Eye (tissue), 1 donor: ENCODE results near the gene TFF1.

Experiments
- DNase-seq: peaks from one replicate; pipeline ENCODE4 v3.0.0-alpha.2; 2015

TFF1 gene

GRCh38 chr21:42358937-42359336, 7.4 kb downstream of the TFF1 start:
- no peak for DNase-seq

GRCh38 chr21:42358261-42358660, 8.1 kb downstream of the TFF1 start:
- DNase-seq = no peak

- DNase-seq = no peak
Observed at GRCh38 chr21:42357307-42357706, 9.0 kb downstream of the TFF1 start.

DNA sequence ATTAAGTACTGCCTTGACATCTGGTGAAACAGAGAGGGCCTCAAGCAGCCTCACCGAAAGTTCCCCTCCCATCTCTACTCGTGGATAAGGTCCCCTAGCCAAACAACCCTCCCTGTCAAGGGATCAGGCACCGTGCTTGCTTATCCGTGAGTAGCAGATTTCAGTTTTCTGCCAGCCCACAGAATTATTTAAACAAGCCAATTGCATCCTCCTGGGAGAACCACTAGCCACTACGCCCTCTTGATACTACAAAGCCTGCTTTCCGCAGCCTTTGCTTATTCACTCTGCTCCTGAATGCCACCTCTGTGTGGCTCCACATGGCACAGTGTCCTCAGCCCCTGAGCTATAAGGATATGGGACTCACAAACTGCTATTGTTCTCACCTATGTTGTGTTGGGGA, 9.7 kb downstream of the TFF1 start:
- no peak for DNase-seq

GRCh38 chr21:42356046-42356445, 10.3 kb downstream of the TFF1 start:
- no peak for DNase-seq

DNA sequence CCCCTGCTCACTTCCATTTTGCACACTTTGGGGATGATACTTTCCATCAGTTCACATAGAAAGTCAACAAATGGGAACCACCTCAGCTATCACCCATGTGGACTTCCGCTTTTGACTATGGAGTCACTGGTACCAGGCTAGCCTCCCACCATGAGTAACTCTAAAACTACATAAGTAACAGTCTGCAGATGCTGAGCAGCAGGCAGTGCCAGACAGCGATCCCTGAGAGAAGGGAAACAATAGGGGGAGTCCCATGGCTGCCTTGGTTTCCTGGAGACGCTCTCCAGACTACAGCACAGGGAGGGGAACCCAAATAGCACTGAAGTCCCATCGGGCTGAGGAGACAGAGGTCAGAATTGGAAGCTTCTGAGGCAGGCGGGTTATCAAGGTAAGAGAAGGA, 12.7 kb downstream of the TFF1 start:
- no peak for DNase-seq

DNA sequence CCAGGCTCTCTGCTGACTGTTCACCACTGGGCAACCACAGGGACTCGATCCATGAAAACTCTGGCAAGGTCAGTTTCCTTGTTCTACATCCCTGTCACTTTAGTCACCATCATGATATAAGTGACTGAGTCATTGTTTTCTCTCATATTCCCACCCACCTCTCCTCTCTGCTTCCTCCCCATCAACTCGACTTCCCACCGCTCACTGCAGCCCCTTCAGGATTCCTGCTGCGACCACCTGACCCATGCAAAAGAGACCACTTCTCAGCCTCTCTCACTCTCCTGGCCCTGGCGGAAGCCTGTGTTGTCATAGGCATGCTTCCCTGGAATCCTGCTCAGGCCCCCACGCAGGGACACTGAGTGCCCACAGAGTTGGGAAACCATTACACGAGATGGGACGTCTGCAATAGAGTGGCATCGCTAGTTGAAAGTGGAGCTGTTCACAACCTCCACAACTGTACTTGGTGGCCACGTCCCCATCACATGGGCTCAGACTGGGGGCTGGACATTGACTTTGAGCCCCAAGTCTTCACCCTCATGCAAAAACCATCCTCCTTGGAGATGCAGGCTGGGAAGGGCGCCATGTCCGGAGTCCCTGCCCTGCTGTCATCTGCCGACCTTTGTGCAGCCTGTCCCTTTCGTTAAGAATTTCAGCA, 13.8 kb downstream of the TFF1 start:
- DNase-seq = no peak

- DNase-seq = no peak
Observed at GRCh38 chr21:42351626-42352440, 14.5 kb downstream of the TFF1 start.

GRCh38 chr21:42350927-42351426, 15.4 kb downstream of the TFF1 start, which contains the start of gene TFF2:
Gene TFF2 (minus strand): TSS chr21:42350994. CDS start chr21:42350957, 37 bp downstream.
- no peak for DNase-seq

DNA sequence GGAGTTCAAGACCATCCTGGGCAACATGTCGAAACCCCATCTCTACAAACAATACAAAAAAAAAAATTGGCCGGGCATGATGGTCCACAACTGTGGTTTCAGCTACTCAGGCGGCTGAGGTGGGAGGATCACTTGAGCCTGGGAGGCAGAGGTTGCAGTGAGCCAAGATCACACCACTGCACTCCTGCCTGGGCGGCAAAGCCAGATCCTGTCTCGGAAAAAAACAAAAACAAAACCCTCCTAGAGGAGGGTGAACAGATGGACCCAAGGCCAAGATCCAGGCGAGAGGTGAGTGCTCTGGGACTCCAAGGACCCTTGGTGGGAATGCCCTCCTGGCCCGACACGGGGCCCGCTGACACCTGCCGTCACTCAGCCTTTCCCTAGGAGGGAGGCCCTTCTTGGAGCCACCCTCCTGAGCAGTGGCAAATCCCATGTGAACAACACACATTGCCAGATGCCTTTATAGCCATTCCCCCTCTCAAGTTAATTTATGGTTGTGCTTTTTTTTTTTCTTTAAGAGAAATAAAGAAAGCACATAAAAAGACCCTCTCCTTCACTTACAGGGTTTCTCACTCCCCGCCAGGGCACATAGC, 15.9 kb downstream of the TFF1 start:
- DNase-seq = no peak

DNA sequence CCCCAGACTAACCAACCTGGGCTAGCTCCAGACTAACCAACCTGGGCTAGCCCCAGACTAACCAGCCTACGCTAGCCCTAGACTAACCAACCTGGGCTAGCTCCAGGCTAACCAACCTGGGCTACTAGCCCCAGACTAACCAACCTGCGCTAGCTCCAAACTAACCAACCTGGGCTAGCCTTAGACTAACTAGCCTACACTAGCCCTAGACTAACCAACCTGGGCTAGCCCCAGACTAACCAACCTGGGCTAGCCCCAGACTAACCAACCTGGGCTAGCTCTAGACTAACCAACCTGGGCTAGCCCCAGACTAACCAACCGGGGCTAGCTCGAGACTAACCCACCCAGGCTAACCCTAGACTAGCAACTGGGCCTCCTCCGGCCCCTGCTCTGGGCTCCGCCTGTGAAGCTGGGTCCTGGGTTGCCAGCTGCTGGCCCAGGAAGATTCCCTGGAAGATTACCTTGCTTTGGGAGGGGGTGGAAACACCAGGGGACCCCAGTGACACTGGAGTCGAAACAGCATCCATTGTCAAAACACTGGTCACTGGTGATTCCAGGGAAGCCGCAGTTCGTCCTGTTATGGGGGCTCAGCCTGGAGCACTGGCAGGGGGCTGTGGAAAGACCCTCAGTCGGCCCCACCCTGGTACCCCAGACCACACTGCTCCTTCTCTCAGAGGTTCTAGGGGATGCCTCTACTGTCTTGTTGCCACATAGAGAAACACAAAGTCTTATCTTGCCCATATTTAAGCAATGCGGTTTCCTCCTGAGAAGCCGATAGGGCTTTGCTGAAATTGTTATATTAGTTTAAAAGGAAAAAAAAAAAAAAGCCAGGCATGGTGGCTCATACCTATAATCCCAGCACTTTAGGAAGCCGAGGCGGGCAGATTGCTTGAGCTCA, 16.7 kb downstream of the TFF1 start:
- no peak for DNase-seq

- no peak for DNase-seq
Observed at GRCh38 chr21:42348762-42349161, 17.6 kb downstream of the TFF1 start.

DNA sequence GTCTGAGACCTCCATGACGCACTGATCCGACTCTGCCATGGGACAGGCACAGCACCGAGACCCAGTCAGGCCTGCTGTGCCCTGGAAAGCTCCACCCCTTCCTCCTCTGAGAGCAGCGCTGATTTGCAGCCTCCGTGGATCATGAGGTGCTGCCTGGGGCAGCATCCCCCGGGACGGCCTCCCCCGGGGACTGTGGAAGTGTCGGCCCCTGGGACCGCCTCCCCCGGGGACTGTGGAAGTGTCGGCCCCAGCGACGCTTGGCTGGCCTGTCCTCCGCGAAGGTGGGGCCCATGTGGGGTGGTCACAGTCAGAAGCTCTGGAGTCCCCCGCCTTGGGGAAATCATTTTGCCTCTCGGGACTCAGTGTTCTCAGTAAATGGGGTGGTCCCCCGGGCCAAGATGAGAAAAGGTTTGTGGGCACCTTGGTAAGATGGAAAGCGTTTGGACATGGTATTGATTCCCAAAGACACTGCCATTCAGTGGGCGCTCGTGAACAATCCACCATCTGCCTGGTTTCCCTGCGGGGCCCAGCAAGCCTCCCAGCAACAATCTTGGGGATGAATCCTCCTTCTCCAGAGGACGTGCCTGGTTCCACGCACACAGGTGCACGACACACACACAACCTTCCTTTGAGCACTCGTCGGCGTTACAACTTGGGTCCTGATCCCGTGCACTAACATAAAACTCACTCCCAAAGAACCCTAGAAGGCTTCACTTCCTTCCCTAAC, 18.6 kb downstream of the TFF1 start:
- no peak for DNase-seq

GRCh38 chr21:42346866-42347600, 19.3 kb downstream of the TFF1 start:
- no peak for DNase-seq

DNA sequence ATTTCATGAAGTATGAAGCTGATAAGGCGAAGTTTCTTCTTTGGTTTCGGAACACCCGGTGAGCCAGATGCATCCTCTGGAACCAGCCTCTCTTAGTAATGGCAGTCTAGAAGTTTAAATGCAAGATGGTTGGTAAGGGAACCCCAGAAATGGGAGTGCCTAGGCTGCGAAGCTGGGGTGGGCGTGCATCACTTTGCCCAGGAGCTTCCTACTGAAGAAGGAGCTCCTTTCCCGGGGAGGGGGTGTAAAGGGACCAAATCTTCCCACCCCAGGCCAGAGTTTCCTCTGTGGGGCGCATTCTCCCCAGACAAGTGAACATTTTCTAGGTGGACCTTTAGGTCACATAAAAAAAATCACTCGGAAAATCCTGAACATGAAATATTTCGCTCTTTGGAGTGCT, 19.9 kb downstream of the TFF1 start:
- DNase-seq = no peak

DNA sequence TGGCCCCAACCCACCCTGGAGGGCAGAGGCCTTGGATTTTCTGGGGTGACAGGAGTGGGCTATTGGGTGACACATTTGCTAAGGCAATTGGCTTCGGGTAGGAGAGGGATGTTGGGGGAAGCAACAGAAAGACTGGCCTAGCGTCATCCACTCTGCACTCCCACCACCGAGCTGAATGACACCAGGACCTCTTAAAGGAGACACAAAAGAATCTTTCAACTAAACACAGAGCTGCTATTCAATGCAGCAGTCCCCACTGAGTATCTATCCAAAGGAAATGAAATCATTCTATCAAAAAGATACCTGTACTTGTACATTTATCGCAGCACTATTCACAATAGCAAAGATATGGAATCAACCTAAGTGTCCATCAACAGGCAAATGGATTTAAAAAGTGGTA, 21.7 kb downstream of the TFF1 start:
- no peak for DNase-seq

GRCh38 chr21:42343963-42344510, 22.3 kb downstream of the TFF1 start:
- no peak for DNase-seq

DNA sequence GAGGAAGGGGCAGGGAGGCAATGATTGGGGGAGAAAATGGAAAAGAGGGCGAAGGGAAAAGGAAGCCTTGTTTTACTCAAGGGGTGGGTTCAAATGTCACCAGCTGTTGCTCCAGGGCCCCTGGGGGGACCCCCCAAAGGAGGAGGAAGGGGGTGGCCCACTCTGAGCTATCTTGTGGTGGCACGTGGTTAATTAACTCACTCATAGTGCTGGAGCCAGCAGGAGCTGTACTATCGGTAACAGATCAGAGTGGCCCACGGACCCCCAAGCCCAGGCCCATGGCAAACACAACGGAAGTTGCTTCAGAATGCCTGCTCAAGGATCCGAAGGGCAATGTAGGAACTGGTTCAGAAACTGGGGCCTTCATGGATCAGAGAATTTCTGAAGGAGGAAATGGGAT, 22.8 kb downstream of the TFF1 start:
- DNase-seq = no peak

GRCh38 chr21:42343101-42343500, 23.2 kb downstream of the TFF1 start:
- DNase-seq = no peak

DNA sequence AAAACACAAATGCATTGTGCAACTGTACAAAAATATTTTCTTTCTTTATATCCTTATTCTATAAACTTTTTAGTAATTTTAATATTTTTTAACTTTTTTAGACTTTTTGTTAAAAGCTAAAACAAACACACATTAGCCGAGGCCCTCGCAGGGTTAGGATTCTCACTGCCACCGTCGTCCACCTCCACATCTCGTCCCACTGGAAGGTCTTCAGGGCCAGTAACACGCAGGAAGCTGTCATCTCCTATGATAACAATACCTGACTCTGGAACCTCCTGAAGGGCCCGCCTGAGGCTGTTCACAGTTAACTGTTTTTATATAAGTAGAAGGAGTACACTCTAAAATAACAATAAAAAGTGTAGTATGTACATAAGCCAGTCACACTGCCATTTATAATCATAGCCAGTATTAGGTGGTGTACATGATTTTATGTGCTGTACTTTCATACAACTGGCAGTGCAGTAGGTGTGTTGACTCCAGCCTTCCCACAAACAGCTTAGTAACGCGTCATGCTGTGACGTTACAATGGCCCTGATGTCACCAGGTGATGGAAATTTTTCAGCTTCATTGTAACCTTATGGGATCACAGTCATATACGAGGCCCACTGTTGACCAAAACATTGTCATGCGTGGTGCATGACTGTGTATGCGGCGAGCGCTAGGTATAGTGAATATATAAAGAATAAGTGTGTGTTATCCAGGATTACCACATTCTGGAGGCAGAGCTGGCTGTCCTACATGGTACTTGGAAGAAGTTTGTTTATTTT, 24.4 kb downstream of the TFF1 start:
- DNase-seq = no peak
